Measurements from ENCODE around the gene GNAZ.

Gene GNAZ

DNA sequence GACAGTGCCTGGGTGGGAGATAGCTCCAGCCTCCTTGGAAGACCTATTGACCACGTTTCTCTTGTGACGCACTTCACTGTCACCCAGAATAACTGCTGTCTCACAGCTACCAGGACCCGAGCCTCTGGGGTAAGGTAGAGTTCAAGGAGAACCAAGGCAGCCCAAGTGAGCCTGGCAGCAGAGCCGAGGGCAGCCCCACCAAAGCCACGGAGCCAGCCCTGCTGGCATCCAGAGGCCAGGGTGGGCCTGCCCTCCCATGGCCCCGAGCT lies 38.7 kb downstream of the GNAZ start:
- no peak for DNase-seq

- DNase-seq = no peak
These were observed 39.2 kb downstream of the GNAZ start for GRCh38 chr22:23109441-23109978.

GRCh38 chr22:23110190-23110921 lies 40.0 kb downstream of the GNAZ start:
- no peak for DNase-seq

- DNase-seq = no peak
These were observed 40.7 kb downstream of the GNAZ start for GRCh38 chr22:23110922-23111527.

DNA sequence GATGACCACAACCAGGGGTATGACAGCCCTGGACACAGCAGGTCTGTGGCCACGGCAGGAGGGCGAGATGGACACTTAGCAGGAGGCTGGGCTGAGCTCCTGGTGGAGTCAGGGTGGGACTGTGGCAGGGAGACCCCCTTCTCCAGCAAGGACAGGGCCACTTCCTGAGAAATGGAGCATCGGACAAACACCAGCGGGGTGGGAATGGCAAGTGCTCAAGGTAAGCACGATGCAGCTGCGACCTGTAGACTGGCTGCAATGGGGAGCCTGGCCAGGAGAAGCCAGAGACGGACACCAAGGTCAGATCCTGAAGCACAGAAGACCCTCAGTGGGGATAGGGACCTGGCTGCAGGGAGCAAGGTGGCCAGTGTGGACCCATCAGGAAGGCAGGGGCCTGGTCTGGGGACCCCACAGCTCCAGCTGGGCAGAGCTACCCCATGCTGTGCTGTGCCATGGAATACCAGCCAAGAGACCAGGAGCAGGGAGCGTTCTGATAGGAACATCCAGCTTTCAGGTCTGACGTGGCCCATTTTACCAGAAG lies 42.2 kb downstream of the GNAZ start:
- no peak for DNase-seq

GRCh38 chr22:23113067-23113846 lies 42.9 kb downstream of the GNAZ start:
- no peak for DNase-seq

GRCh38 chr22:23113847-23114720 lies 43.8 kb downstream of the GNAZ start:
- DNase-seq = no peak

GRCh38 chr22:23114721-23115020 lies 44.4 kb downstream of the GNAZ start:
- no peak for DNase-seq

DNA sequence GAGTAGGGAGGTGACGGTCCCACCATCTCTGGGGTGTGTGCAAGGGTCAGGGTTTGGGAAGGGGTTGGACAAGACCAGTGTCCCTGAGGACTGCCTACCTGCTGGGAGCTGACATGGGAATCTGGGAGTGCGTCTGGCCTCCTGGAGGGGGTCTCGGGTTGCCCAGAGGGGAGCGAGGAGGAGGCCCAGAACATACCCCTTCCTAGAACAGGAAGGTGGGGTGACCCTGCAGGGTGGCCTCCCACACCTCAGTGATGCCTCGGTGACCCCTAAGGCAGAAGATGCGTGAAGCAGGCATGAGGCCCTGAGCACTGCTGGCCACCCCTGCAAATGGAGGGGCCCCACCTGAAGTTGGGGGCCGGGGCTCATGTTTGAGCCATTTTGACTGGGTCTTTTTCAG lies 45.0 kb downstream of the GNAZ start:
- no peak for DNase-seq

DNA sequence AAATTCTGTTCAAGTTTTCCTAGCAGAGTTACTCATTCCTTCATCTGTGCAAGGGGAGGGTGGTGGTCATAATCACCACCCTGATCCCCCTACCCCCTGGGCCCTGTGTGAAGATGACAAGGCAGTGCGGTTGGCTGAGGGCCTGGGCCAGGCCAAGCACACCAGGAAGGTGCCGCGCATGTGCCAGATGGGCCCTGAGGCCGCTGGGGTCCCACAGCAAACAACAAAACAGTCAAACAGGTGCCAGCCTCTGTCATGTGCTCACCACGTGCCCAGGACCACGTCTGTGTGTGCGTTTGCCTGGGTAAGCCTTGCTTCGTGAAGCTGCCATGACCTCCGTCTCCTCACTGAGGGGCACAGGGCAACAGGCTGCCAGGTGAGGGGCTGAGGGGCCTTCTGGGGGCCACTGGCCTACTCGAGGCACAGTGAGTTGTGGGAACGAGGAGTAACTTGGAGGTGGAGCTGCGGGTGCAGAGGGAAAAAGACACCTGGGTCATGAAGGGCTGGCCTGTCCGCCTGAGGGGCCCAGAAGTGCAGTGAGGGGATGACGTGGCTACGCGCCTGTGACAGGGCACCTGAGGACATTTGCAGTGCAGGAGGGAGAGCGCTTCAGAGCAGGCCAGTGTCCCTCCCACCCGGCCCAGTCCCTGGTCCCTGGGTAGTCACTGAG lies 45.6 kb downstream of the GNAZ start:
- no peak for DNase-seq

DNA sequence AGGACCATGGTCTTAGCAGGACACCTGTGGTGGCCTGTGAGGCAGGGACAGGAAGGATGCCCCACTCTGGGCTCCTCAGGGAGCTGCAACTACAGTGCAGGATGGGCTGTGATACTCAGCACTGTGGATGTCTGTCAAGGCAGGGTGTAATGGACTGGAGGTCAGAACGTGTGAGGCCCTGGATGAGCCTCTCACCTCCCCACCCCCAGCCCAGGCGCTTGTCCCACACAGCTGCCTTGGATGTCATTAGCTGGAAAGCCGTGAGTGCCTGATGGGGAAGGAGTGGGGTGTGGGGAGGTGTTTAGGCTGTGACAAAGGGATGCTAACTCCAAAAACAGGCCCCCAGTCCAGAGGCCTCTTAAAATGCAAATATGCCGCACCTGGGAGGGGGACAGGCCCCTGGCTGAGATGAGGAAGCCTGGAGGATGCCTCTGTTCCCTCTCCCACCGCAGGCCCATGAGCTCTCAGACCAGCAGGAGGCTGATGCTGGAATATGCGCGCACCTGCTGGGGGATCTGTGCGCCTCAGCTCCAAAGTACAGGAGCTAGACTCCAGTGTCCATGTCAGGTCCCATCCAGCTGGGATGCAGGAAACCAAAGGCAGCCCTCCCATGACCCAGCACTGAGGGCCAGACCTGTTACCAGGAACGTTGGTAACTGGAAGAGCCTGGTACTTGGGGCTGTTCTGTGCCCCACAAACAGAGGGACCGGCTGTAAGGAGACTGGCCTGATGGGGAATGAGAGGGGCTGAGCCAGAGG lies 46.4 kb downstream of the GNAZ start:
- DNase-seq = no peak

GRCh38 chr22:23117275-23117674 lies 47.0 kb downstream of the GNAZ start:
- DNase-seq = no peak

GRCh38 chr22:23117891-23118646 lies 47.8 kb downstream of the GNAZ start:
- no peak for DNase-seq

GRCh38 chr22:23118647-23119493 lies 48.6 kb downstream of the GNAZ start:
- DNase-seq = no peak

DNA sequence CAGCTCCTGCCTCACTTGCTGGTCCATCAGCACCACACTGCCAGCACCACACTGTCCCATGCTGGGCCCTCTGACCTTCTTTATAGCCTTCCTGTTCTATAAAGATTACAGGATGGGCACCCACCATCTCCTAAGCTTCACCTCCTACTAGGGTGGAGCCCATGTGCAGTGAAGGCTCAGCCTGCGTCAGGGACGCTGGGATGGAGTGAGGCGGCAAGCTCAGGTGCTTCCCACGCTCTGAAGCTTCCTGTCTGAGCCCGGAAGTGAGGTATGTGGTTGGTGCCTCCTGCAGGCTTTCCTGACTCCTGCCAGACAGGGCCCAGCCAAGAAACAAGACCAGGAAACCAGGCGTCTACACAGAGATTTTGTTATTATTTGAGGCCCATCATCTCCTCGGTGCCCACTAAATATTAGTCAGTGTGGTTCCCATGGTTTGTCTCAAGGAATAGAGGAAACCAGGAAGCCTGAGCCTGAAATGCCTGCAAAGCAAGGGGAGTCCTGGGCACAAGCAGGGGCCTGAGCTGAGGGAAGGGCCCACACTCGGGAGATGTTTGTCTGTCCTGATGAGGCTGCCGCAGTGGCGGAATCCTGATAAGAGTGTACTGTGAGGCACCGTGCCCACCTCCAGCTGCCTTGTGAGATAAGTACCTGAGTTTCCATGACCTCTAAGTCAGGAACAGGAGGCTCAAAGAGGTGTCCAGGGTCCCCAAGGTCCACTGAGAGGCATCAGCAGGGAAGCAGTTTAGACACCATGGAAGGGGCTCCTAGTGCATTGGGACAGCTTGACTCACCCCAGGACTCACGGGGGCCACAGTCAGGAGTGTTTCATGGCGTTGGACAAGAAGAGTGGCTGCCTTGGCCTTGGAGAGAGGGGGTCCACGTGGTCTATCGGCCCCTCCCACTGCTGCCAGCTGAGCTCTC lies 49.4 kb downstream of the GNAZ start:
- DNase-seq = peak; percentile 74

DNA sequence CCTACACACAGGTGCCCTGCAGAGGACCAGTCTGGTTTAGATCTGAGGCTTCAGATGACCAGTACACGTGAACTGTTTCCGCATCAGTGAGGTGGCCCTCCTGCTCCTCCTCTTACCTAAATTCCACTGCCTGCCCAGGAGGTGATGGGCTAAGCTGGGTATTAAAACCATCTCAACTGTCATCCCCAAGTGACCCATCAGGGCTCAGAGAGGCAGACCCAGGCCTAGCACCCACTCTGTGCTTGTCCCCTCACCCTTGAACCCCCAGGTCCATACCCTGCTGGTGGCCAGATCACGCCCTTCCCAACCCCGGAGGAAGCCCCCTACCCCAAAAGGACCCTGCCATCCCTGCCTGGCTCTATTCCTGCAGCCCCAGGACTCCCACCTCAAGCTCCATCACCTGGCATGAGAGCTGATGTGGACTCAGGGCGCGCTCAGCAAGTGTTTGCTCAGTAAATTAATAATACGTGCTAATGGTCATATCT lies 50.1 kb downstream of the GNAZ start:
- DNase-seq = no peak

DNA sequence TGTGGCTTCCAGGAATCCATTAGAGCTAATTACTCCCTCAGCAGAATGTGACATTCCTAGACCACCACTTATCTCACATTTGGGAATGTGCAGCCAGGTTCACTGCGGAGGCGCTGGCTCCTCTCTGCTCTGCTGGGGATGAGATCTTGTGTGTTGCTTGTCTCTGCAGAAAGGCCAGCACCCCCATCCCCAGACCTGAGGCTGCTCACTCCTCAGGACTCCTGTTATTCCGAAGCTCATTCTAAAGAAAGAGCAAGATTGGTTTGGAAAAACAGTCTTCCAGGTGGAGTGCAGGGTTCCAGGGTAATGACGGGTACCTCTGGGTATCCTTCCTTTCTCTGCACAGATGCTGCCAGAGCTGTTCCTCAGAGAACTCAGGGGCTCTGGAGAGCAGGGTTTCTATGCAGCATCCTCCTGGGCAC lies 50.7 kb downstream of the GNAZ start:
- DNase-seq = no peak

- no peak for DNase-seq
These were observed 51.1 kb downstream of the GNAZ start for GRCh38 chr22:23121424-23121823.
